SHP77 (cell line): ENCODE measurements around the gene UBR4.
"Not testable (repeated sequence)": the region's sequence is repeated elsewhere in the genome, so short reads cannot be mapped to it uniquely, and the experiment has no call there.

Experiments used
- DNase-seq, 2 experiments: peaks; one replicate each; lab custom pipeline; 2025; lab: John Stamatoyannopoulos, UW

Gene UBR4

GRCh38 chr1:19190468-19190867, 19.6 kb downstream of the UBR4 start:
- DNase-seq, result no peak

- no peak for DNase-seq
Observed at GRCh38 chr1:19189270-19189669, 20.8 kb downstream of the UBR4 start.

GRCh38 chr1:19187852-19188251, 22.2 kb downstream of the UBR4 start:
- DNase-seq, result no peak

GRCh38 chr1:19186001-19186400, 24.1 kb downstream of the UBR4 start:
- DNase-seq, result no peak

GRCh38 chr1:19182223-19182622, 27.8 kb downstream of the UBR4 start:
- DNase-seq, result no peak

GRCh38 chr1:19180265-19180657, 29.8 kb downstream of the UBR4 start:
- DNase-seq, result not testable (repeated sequence)

GRCh38 chr1:19179597-19180264, 30.3 kb downstream of the UBR4 start:
- no peak for DNase-seq

- no peak for DNase-seq
Observed at GRCh38 chr1:19178734-19179398, 31.2 kb downstream of the UBR4 start.

- no peak for DNase-seq
Observed at GRCh38 chr1:19177811-19178210, 32.3 kb downstream of the UBR4 start.

GRCh38 chr1:19169642-19170041, 40.4 kb downstream of the UBR4 start:
- no peak for DNase-seq

GRCh38 chr1:19167140-19167539, 42.9 kb downstream of the UBR4 start:
- DNase-seq, result no peak

- no peak for DNase-seq
Observed at GRCh38 chr1:19166066-19166465, 44.0 kb downstream of the UBR4 start.

- DNase-seq, result no peak
Observed at GRCh38 chr1:19165501-19165900, 44.6 kb downstream of the UBR4 start.

GRCh38 chr1:19164274-19165015, 45.6 kb downstream of the UBR4 start:
- no peak for DNase-seq

- no peak for DNase-seq
Observed at GRCh38 chr1:19163261-19163660, 46.8 kb downstream of the UBR4 start.

GRCh38 chr1:19160831-19161230, 49.2 kb downstream of the UBR4 start:
- no peak for DNase-seq

- DNase-seq, result no peak
Observed at GRCh38 chr1:19157653-19158052, 52.4 kb downstream of the UBR4 start.

- DNase-seq, result no peak
Observed at GRCh38 chr1:19156676-19157075, 53.4 kb downstream of the UBR4 start.

GRCh38 chr1:19154876-19155275, 55.2 kb downstream of the UBR4 start:
- no peak for DNase-seq

GRCh38 chr1:19153169-19153568, 56.9 kb downstream of the UBR4 start:
- DNase-seq, result no peak

GRCh38 chr1:19151537-19151936, 58.5 kb downstream of the UBR4 start:
- DNase-seq, result no peak

- no peak for DNase-seq
Observed at GRCh38 chr1:19149736-19150135, 60.3 kb downstream of the UBR4 start.

GRCh38 chr1:19140465-19140864, 69.6 kb downstream of the UBR4 start:
- no peak for DNase-seq
